OCI-LY7 (cell line): ENCODE data around the gene FANCC.

Source experiments
- CTCF ChIP-seq: fragments of 200-600 bp; sonication (generic); conservative IDR thresholded peaks from 2 replicates; pipeline ENCODE4 v1.5.1; 2014; ENCODE audit warnings: mild to moderate bottlenecking, antibody characterized with exemption, low read length, moderate library complexity, mixed read lengths
- EZH2phosphoT487 ChIP-seq: fragments of 200-600 bp; sonication (generic); IDR thresholded peaks from 2 replicates; pipeline ENCODE4 v1.6.1; 2018; ENCODE audit warnings: low read depth, borderline replicate concordance, mild to moderate bottlenecking, mixed run types, antibody characterized with exemption, low read length, moderate library complexity, mixed read lengths

- TF ChIP-seq CTCF = no peak
- no peak for TF ChIP-seq EZH2phosphoT487
Measured at GRCh38 chr9:95058795-95059386, 258.6 kb downstream of the FANCC start.
